ENCODE data around the gene NVL.

Gene NVL

GRCh38 chr1:224199679-224200078 is 130.3 kb downstream of the NVL start:
- no peak overlapping the region for H3K27ac ChIP-seq (ENCODE audit: low read length)
- no peaks in the 10 kb centered on the region for H3K27me3 ChIP-seq (ENCODE audit: control insufficient read depth, insufficient read depth, low read length)
- H3K36me3 ChIP-seq (ENCODE audit: control insufficient read depth, low read depth, low read length) = no peaks in the 10 kb centered on the region
- peaks cover 8% of the 10 kb centered on the region for H3K4me1 ChIP-seq (ENCODE audit: control insufficient read depth, low read depth, low read length)
- no peaks in the 10 kb centered on the region for H3K9me3 ChIP-seq (ENCODE audit: control insufficient read depth, low read depth, low read length)
- no peak overlapping the region for H3K9ac ChIP-seq (ENCODE audit: low read length)
- no peak overlapping the region for H3K4me3 ChIP-seq (ENCODE audit: low read length)

GRCh38 chr1:224198572-224198971 is 131.4 kb downstream of the NVL start:
- Histone ChIP-seq H3K36me3 (ENCODE audit: control insufficient read depth, low read depth, low read length) (no peaks in the 10 kb centered on the region), H3K9ac (ENCODE audit: low read length) (no peak overlapping the region), H3K27ac (ENCODE audit: low read length) (no peak overlapping the region), H3K4me1 (ENCODE audit: control insufficient read depth, low read depth, low read length) (peaks cover 8% of the 10 kb centered on the region), H3K4me3 (ENCODE audit: low read length) (no peak overlapping the region), H3K27me3 (ENCODE audit: control insufficient read depth, insufficient read depth, low read length) (no peaks in the 10 kb centered on the region), H3K9me3 (ENCODE audit: control insufficient read depth, low read depth, low read length) (no peaks in the 10 kb centered on the region)

GRCh38 chr1:224196813-224197600 is 133.0 kb downstream of the NVL start:
- no peaks in the 10 kb centered on the region for H3K27me3 ChIP-seq (ENCODE audit: control insufficient read depth, insufficient read depth, low read length)
- no peaks in the 10 kb centered on the region for H3K4me1 ChIP-seq (ENCODE audit: control insufficient read depth, low read depth, low read length)
- H3K9ac ChIP-seq (ENCODE audit: low read length) = no peak overlapping the region
- no peak overlapping the region for H3K4me3 ChIP-seq (ENCODE audit: low read length)
- H3K27ac ChIP-seq (ENCODE audit: low read length) = no peak overlapping the region
- no peaks in the 10 kb centered on the region for H3K9me3 ChIP-seq (ENCODE audit: control insufficient read depth, low read depth, low read length)
- peaks cover 11% of the 10 kb centered on the region for H3K36me3 ChIP-seq (ENCODE audit: control insufficient read depth, low read depth, low read length)

- no peak overlapping the region for H3K27ac ChIP-seq (ENCODE audit: low read length)
- no peaks in the 10 kb centered on the region for H3K9me3 ChIP-seq (ENCODE audit: control insufficient read depth, low read depth, low read length)
- no peak overlapping the region for H3K4me3 ChIP-seq (ENCODE audit: low read length)
- no peaks in the 10 kb centered on the region for H3K4me1 ChIP-seq (ENCODE audit: control insufficient read depth, low read depth, low read length)
- no peaks in the 10 kb centered on the region for H3K27me3 ChIP-seq (ENCODE audit: control insufficient read depth, insufficient read depth, low read length)
- H3K9ac ChIP-seq (ENCODE audit: low read length) = no peak overlapping the region
- peaks cover 14% of the 10 kb centered on the region for H3K36me3 ChIP-seq (ENCODE audit: control insufficient read depth, low read depth, low read length)
These were observed 136.5 kb downstream of the NVL start for GRCh38 chr1:224193319-224193966.

- H3K4me1 ChIP-seq (ENCODE audit: control insufficient read depth, low read depth, low read length) = no peaks in the 10 kb centered on the region
- no peak overlapping the region for H3K4me3 ChIP-seq (ENCODE audit: low read length)
- no peak overlapping the region for H3K27ac ChIP-seq (ENCODE audit: low read length)
- H3K9me3 ChIP-seq (ENCODE audit: control insufficient read depth, low read depth, low read length) = no peaks in the 10 kb centered on the region
- H3K27me3 ChIP-seq (ENCODE audit: control insufficient read depth, insufficient read depth, low read length) = no peaks in the 10 kb centered on the region
- no peak overlapping the region for H3K9ac ChIP-seq (ENCODE audit: low read length)
- peaks cover 14% of the 10 kb centered on the region for H3K36me3 ChIP-seq (ENCODE audit: control insufficient read depth, low read depth, low read length)
These were observed 137.7 kb downstream of the NVL start for GRCh38 chr1:224192082-224192788.

- no peaks in the 10 kb centered on the region for H3K27me3 ChIP-seq (ENCODE audit: control insufficient read depth, insufficient read depth, low read length)
- peaks cover 14% of the 10 kb centered on the region for H3K36me3 ChIP-seq (ENCODE audit: control insufficient read depth, low read depth, low read length)
These were observed 140.4 kb downstream of the NVL start for GRCh38 chr1:224189561-224189960.

GRCh38 chr1:224188286-224188685 is 141.7 kb downstream of the NVL start:
- no peaks in the 10 kb centered on the region for H3K4me1 ChIP-seq (ENCODE audit: control insufficient read depth, low read depth, low read length)
- no peak overlapping the region for H3K4me3 ChIP-seq (ENCODE audit: low read length)
- no peak overlapping the region for H3K9ac ChIP-seq (ENCODE audit: low read length)
- no peaks in the 10 kb centered on the region for H3K27me3 ChIP-seq (ENCODE audit: control insufficient read depth, insufficient read depth, low read length)
- no peak overlapping the region for H3K27ac ChIP-seq (ENCODE audit: low read length)
- H3K9me3 ChIP-seq (ENCODE audit: control insufficient read depth, low read depth, low read length) = no peaks in the 10 kb centered on the region
- H3K36me3 ChIP-seq (ENCODE audit: control insufficient read depth, low read depth, low read length) = peaks cover 11% of the 10 kb centered on the region

More at GRCh38 chr1:224189561-224189960, 140.4 kb downstream of the NVL start:
- Histone ChIP-seq H3K4me3 (ENCODE audit: low read length) (no peak overlapping the region), H3K4me1 (ENCODE audit: control insufficient read depth, low read depth, low read length) (no peaks in the 10 kb centered on the region), H3K9ac (ENCODE audit: low read length) (no peak overlapping the region), H3K27ac (ENCODE audit: low read length) (no peak overlapping the region), H3K9me3 (ENCODE audit: control insufficient read depth, low read depth, low read length) (no peaks in the 10 kb centered on the region)

- Histone ChIP-seq H3K27ac (ENCODE audit: low read length) (no peak overlapping the region), H3K4me1 (ENCODE audit: control insufficient read depth, low read depth, low read length) (no peaks in the 10 kb centered on the region), H3K9ac (ENCODE audit: low read length) (no peak overlapping the region), H3K36me3 (ENCODE audit: control insufficient read depth, low read depth, low read length) (no peaks in the 10 kb centered on the region), H3K4me3 (ENCODE audit: low read length) (no peak overlapping the region), H3K27me3 (ENCODE audit: control insufficient read depth, insufficient read depth, low read length) (no peaks in the 10 kb centered on the region), H3K9me3 (ENCODE audit: control insufficient read depth, low read depth, low read length) (no peaks in the 10 kb centered on the region)
These were observed 144.8 kb downstream of the NVL start for GRCh38 chr1:224185208-224185607.

- no peaks in the 10 kb centered on the region for H3K36me3 ChIP-seq (ENCODE audit: control insufficient read depth, low read depth, low read length)
- no peaks in the 10 kb centered on the region for H3K9me3 ChIP-seq (ENCODE audit: control insufficient read depth, low read depth, low read length)
- peak overlapping the region; percentile 76 for H3K9ac ChIP-seq (ENCODE audit: low read length)
- H3K4me1 ChIP-seq (ENCODE audit: control insufficient read depth, low read depth, low read length) = no peaks in the 10 kb centered on the region
- H3K4me3 ChIP-seq (ENCODE audit: low read length) = peak overlapping the region; percentile 92
- H3K27me3 ChIP-seq (ENCODE audit: control insufficient read depth, insufficient read depth, low read length) = no peaks in the 10 kb centered on the region
- no peak overlapping the region for H3K27ac ChIP-seq (ENCODE audit: low read length)
These were observed 146.2 kb downstream of the NVL start for GRCh38 chr1:224183591-224184312.

- H3K4me3 ChIP-seq (ENCODE audit: low read length) = peak within 1 kb of the TSS; percentile 92
- no peaks in the 10 kb centered on the region for H3K4me1 ChIP-seq (ENCODE audit: control insufficient read depth, low read depth, low read length)
- H3K27me3 ChIP-seq (ENCODE audit: control insufficient read depth, insufficient read depth, low read length) = no peaks in the 10 kb centered on the region
- H3K27ac ChIP-seq (ENCODE audit: low read length) = no peak within 1 kb of the TSS
- no peaks in the 10 kb centered on the region for H3K36me3 ChIP-seq (ENCODE audit: control insufficient read depth, low read depth, low read length)
- no peaks in the 10 kb centered on the region for H3K9me3 ChIP-seq (ENCODE audit: control insufficient read depth, low read depth, low read length)
- peak within 1 kb of the TSS; percentile 76 for H3K9ac ChIP-seq (ENCODE audit: low read length)
These were observed 146.9 kb downstream of the NVL start, which contains the start of gene DEGS1 for GRCh38 chr1:224182866-224183590. TSS of gene DEGS1 (plus strand) at chr1:224183240. CDS start at chr1:224183337, 97 bp downstream.
